Sigmoid colon (tissue), 7 donors: ENCODE data around the gene ARSB. TPM values are rescaled to one million over a fixed set of nuclear protein-coding genes. Genes with fewer than 3 reads are reported as not detected.

Source experiments
- DNase-seq: peaks from one replicate; pipeline ENCODE4 v3.0.0-alpha.2; 2019
- H3K27ac ChIP-seq, 4 donors: fragments of 200-600 bp; sonication (generic); one replicate each; pipeline ENCODE4 v1.5.1; 2016 to 2019; ENCODE audit warnings: mild to moderate bottlenecking in 1 of 4
- H3K27me3 ChIP-seq, 3 donors: fragments of 200-600 bp; sonication (generic); one replicate each; pipeline ENCODE4 v1.5.1; 2019; ENCODE audit warnings: mild to moderate bottlenecking in 1 of 3
- H3K36me3 ChIP-seq, 4 donors: fragments of 200-600 bp; sonication (generic); one replicate each; pipeline ENCODE4 v1.5.1; 2016 to 2019
- H3K4me1 ChIP-seq, 4 donors: fragments of 200-600 bp; sonication (generic); one replicate each; pipeline ENCODE4 v1.5.1; 2017 to 2019
- H3K4me3 ChIP-seq, 4 donors: fragments of 200-600 bp; sonication (generic); one replicate each; pipeline ENCODE4 v1.5.1; 2017 to 2019; ENCODE audit warnings: mild to moderate bottlenecking in 2 of 4, moderate library complexity in 1 of 4
- H3K9me3 ChIP-seq, 4 donors: fragments of 200-600 bp in 3 of 4; sonication (generic) in 3 of 4; one replicate each; pipeline versions ENCODE4 v1.5.1 to v1.6.1; 2013 to 2019
- EP300 ChIP-seq, 4 donors: sonication (generic); formaldehyde crosslinking; IDR thresholded peaks; one replicate each; pipeline ENCODE4 v1.6.1; 2017; ENCODE audit warnings: antibody characterized with exemption in 4 of 4
- POLR2A ChIP-seq, 2 donors: fragments of 450-650 bp; IDR thresholded peaks; one replicate each; pipeline ENCODE4 v1.6.1; 2016; ENCODE audit warnings: antibody characterized with exemption in 2 of 2, mild to moderate bottlenecking in 2 of 2, moderate library complexity in 2 of 2
- POLR2AphosphoS5 ChIP-seq, 4 donors: sonication (generic); formaldehyde crosslinking; IDR thresholded peaks; one replicate each; pipeline ENCODE4 v1.6.1; 2017; ENCODE audit warnings: antibody characterized with exemption in 4 of 4
- WGBS, 2 donors: extraction: QIAGEN DNeasy Blood & Tissue Kit; methylation state at CpG; one replicate each; pipeline ENCODE4 v1.1.7; 2013; 5-methylcytosine and 5-hydroxymethylcytosine counted together
- intact Hi-C: fragments of 100-400 bp; cut with DNase I; formaldehyde crosslinking; loops from one replicate; pipeline ENCODE4 v1.15.1; 2023
- polyA plus RNA-seq, 3 donors: library from polyadenylated mRNA; stranded (reverse); fragments of 200-250 nt; gene quantifications; one replicate each; pipeline ENCODE4 v1.2.3, GENCODE V29; 2013
- total RNA-seq, 4 donors: library from RNA; depleted of rRNA; stranded (reverse); fragments of >200 nt; gene quantifications; one replicate each; pipeline ENCODE4 v1.1.0, GENCODE V29; 2016
- TF ChIP-seq, protein P1 (sequence below), 4 experiments: fragments of 450-650 bp in 3 of 4; fragments of 200-600 bp in 1 of 4; IDR thresholded peaks; one replicate each; pipeline ENCODE4 v1.5.1; 2016 to 2019; ENCODE audit warnings: antibody characterized with exemption in 4 of 4, mild to moderate bottlenecking in 3 of 4, moderate library complexity in 2 of 4
- donor health status: healthy with polysubstance abuse.
- donor health status: Bipolar disorder and iron deficiency.
- donor health status: healthy.

Gene ARSB
- total and polyA plus RNA-seq, 7 donors: 1.2 to 22.2 (median 8.6) TPM

DNA sequence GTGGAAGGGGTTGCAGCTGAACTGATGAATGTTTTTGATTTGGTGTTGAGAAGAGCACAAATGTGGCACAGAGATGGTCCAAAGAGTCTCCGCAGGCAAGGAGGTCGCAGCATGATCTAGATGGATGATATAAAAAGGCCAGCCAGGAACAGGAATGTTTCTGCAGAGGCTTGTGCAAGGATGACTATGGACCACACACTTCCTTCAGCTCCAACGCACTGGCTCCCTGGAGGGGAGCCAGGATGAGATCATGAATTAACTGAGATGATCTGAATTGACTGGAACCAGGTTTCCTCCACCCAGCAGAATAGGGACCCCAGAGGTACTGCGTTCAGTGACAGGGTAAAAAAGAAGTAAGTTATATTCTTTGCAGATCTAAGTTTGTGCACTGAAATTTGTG, 89.0 kb downstream of the ARSB start:
- no peaks in the 10 kb centered on the region for H3K27me3 ChIP-seq
- H3K4me1 ChIP-seq: peaks cover 0 to 9% (median 5%) of the 10 kb centered on the region in 4 donors
- WGBS, 2 donors: 66 to 73% methylated on average over 4 of the region's 4 CpGs
- no peak overlapping the region for H3K27ac ChIP-seq
- no peaks in the 10 kb centered on the region for H3K9me3 ChIP-seq
- H3K4me3 ChIP-seq: no peak overlapping the region
- DNase-seq: no peak
- TF ChIP-seq, protein P1, sequence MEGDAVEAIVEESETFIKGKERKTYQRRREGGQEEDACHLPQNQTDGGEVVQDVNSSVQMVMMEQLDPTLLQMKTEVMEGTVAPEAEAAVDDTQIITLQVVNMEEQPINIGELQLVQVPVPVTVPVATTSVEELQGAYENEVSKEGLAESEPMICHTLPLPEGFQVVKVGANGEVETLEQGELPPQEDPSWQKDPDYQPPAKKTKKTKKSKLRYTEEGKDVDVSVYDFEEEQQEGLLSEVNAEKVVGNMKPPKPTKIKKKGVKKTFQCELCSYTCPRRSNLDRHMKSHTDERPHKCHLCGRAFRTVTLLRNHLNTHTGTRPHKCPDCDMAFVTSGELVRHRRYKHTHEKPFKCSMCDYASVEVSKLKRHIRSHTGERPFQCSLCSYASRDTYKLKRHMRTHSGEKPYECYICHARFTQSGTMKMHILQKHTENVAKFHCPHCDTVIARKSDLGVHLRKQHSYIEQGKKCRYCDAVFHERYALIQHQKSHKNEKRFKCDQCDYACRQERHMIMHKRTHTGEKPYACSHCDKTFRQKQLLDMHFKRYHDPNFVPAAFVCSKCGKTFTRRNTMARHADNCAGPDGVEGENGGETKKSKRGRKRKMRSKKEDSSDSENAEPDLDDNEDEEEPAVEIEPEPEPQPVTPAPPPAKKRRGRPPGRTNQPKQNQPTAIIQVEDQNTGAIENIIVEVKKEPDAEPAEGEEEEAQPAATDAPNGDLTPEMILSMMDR (IDR thresholded peaks at IDR 0.05): no peak
- TF ChIP-seq EP300 (IDR thresholded peaks at IDR 0.05) (no peak), POLR2A (IDR thresholded peaks at IDR 0.05) (no peak), POLR2AphosphoS5 (IDR thresholded peaks at IDR 0.05) (no peak)
- H3K36me3 ChIP-seq: no peaks in the 10 kb centered on the region
- intact Hi-C loops: no loop called here

DNA sequence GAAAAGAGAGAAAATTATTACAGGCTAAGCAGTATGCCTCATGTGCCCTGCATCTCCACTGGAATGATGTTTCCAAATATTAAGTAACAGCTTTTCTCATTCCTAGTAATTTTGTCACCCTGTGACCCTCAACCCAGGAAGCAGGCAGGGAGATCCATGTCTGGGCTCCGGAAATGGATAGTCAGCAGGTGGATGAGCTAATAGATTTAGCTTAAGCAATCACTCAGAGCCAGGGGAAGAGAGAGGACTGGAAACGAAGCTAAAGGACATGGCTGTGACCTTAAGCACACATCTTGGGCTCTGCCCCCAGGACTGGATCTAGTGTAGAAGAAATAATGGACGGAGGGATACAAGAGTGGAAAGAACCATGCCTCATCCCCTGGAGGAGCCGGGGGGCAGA, 89.5 kb downstream of the ARSB start:
- H3K4me3 ChIP-seq: no peak overlapping the region
- H3K27ac ChIP-seq: no peak overlapping the region
- intact Hi-C loops: no loop called here
- DNase-seq: no peak
- no peaks in the 10 kb centered on the region for H3K36me3 ChIP-seq
- TF ChIP-seq EP300 (IDR thresholded peaks at IDR 0.05) (no peak), POLR2A (IDR thresholded peaks at IDR 0.05) (no peak), POLR2AphosphoS5 (IDR thresholded peaks at IDR 0.05) (no peak)
- TF ChIP-seq, protein P1 (IDR thresholded peaks at IDR 0.05): no peak
- no peaks in the 10 kb centered on the region for H3K9me3 ChIP-seq
- H3K4me1 ChIP-seq: peaks cover 0 to 9% (median 5%) of the 10 kb centered on the region in 4 donors
- H3K27me3 ChIP-seq: no peaks in the 10 kb centered on the region
- WGBS, 2 donors: 86% methylated on average over 4 of the region's 4 CpGs

DNA sequence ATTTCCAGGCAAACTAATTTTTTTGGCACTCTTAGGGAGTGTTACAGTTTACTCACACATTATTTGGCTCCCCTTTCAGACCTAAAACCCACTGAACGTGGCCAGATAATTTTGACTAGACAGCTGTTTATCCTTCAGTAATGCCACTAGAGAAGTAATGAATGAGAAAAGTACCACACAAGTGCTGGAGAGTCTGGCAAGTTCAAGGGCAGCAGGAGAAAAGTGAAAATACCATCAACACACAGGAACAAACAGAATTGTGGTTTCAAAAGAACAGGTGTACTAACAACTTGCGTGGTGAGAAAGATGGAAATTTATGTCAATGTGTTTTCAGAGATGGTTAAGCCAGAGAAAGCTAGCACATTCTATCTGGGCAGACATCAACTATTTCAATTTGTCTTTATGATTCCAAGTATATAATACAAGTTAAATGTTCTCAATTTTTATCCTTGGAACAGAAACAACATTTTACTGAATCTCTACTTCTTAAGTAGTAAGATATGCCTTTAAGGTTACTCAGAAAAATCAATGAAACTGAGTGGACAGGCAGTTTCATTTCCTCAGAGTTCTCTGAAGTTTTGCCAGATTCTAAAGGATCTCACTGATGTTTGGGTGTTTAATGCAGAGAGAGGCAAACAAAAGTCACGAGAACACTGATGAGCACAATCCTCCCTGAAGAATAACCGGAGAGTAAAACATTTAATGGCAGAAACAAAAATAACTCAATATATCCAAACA, 91.0 kb downstream of the ARSB start:
- TF ChIP-seq EP300 (IDR thresholded peaks at IDR 0.05): no peak
- no peak for TF ChIP-seq POLR2A (IDR thresholded peaks at IDR 0.05)
- Histone ChIP-seq H3K36me3 (no peaks in the 10 kb centered on the region), H3K9me3 (no peaks in the 10 kb centered on the region), H3K27me3 (no peaks in the 10 kb centered on the region), H3K4me1 (peaks cover 0 to 15% (median 10%) of the 10 kb centered on the region in 4 donors), H3K27ac (no peak overlapping the region), H3K4me3 (no peak overlapping the region)
- 63 to 80% methylated on average over 4 of the region's 4 CpGs for WGBS, 2 donors
- intact Hi-C loops: no loop called here
- no peak for DNase-seq

DNA sequence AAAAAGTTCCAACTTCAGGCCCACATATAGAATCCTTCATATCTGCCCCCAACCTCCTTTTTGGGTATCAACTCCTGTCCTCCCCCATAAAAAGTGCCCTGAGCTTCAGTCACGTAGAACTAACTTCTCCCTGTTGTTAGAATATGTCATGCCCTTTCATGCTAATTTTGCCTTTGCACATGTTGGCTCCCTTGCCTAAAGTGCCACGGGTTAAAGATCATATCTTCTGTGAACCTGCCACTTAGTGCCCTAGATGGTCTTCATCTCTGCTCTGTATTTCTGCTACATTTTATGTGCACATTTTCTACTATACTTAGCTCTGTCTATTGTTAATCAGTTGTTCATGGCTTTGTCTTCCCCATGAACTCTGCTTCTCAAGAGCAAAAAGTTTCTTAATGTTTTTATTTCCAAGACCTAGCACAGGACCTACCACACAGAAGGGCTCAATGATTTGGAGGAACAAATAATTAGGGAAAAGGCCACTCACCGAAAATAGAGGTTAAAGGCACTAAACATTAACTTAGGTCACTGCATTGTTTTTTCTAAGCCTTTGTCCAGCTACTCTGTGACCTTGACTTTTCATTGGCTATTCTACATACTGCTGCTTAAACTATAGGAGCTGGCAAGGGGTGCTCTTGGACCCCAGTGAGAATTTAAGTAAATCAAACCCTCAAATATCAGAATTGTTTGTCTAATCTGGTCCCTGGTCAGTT, 94.3 kb downstream of the ARSB start:
- Histone ChIP-seq H3K4me1 (peaks cover 0 to 31% (median 18%) of the 10 kb centered on the region in 4 donors), H3K9me3 (no peaks in the 10 kb centered on the region), H3K4me3 (no peak overlapping the region), H3K27ac (no peak overlapping the region), H3K36me3 (no peaks in the 10 kb centered on the region), H3K27me3 (no peaks in the 10 kb centered on the region)
- no peak for DNase-seq
- intact Hi-C loops: no loop called here
- no peak for TF ChIP-seq POLR2AphosphoS5 (IDR thresholded peaks at IDR 0.05)
- no peak for TF ChIP-seq EP300 (IDR thresholded peaks at IDR 0.05)
- no peak for TF ChIP-seq POLR2A (IDR thresholded peaks at IDR 0.05)
- WGBS, 2 donors: 86 to 93% methylated on average over 3 of the region's 3 CpGs

GRCh38 chr5:78889369-78890140, 95.6 kb downstream of the ARSB start:
- intact Hi-C loops: loop anchor here (5.0 kb wide), 1 partner anchor 57 kb away; no protein-coding TSS in a partner anchor
- peaks cover 0 to 29% (median 17%) of the 10 kb centered on the region in 4 donors for H3K4me1 ChIP-seq
- no peaks in the 10 kb centered on the region for H3K9me3 ChIP-seq
- no peaks in the 10 kb centered on the region for H3K27me3 ChIP-seq
- WGBS, 2 donors: 82 to 86% methylated on average over 6 of the region's 6 CpGs
- TF ChIP-seq EP300 (IDR thresholded peaks at IDR 0.05): no peak
- no peak for TF ChIP-seq POLR2AphosphoS5 (IDR thresholded peaks at IDR 0.05)
- TF ChIP-seq, protein P1 (IDR thresholded peaks at IDR 0.05): no peak
- no peak for TF ChIP-seq POLR2A (IDR thresholded peaks at IDR 0.05)
- no peaks in the 10 kb centered on the region for H3K36me3 ChIP-seq
- DNase-seq: no peak
- H3K4me3 ChIP-seq: no peak overlapping the region
- H3K27ac ChIP-seq: peak overlapping the region in 1 of 4 donors; percentile 30
